ENCODE results near the gene ARID5A.

DNA sequence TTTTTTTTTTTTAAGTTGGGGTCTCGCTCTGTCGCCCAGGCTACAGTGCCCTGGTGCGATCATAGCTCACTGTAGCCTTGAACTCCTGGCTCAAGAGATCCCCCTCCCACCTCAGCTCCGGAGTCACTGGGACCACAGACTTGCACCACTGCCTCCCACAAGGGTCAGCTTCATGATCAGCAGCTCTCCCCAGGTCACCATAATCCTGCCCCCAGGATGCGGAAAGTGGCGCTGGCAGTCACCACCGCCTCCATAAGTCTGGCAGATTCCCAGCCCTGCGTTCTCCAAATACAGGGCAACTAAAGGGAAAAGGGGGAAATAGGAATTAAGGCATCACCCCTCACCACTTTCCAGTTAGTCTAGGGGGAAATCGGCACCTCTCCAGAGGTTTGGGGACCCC is 5.2 kb upstream of the ARID5A start:
- TF ChIP-seq, protein P1, sequence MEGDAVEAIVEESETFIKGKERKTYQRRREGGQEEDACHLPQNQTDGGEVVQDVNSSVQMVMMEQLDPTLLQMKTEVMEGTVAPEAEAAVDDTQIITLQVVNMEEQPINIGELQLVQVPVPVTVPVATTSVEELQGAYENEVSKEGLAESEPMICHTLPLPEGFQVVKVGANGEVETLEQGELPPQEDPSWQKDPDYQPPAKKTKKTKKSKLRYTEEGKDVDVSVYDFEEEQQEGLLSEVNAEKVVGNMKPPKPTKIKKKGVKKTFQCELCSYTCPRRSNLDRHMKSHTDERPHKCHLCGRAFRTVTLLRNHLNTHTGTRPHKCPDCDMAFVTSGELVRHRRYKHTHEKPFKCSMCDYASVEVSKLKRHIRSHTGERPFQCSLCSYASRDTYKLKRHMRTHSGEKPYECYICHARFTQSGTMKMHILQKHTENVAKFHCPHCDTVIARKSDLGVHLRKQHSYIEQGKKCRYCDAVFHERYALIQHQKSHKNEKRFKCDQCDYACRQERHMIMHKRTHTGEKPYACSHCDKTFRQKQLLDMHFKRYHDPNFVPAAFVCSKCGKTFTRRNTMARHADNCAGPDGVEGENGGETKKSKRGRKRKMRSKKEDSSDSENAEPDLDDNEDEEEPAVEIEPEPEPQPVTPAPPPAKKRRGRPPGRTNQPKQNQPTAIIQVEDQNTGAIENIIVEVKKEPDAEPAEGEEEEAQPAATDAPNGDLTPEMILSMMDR (IDR thresholded peaks at IDR 0.05; ENCODE audit: insufficient read depth, low read length) = no peak
- TF ChIP-seq, protein P2, sequence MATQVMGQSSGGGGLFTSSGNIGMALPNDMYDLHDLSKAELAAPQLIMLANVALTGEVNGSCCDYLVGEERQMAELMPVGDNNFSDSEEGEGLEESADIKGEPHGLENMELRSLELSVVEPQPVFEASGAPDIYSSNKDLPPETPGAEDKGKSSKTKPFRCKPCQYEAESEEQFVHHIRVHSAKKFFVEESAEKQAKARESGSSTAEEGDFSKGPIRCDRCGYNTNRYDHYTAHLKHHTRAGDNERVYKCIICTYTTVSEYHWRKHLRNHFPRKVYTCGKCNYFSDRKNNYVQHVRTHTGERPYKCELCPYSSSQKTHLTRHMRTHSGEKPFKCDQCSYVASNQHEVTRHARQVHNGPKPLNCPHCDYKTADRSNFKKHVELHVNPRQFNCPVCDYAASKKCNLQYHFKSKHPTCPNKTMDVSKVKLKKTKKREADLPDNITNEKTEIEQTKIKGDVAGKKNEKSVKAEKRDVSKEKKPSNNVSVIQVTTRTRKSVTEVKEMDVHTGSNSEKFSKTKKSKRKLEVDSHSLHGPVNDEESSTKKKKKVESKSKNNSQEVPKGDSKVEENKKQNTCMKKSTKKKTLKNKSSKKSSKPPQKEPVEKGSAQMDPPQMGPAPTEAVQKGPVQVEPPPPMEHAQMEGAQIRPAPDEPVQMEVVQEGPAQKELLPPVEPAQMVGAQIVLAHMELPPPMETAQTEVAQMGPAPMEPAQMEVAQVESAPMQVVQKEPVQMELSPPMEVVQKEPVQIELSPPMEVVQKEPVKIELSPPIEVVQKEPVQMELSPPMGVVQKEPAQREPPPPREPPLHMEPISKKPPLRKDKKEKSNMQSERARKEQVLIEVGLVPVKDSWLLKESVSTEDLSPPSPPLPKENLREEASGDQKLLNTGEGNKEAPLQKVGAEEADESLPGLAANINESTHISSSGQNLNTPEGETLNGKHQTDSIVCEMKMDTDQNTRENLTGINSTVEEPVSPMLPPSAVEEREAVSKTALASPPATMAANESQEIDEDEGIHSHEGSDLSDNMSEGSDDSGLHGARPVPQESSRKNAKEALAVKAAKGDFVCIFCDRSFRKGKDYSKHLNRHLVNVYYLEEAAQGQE (IDR thresholded peaks at IDR 0.05; ENCODE audit: insufficient replicate concordance, low read depth) = no peak
- TF ChIP-seq POLR2AphosphoS5 (IDR thresholded peaks at IDR 0.05; ENCODE audit: low read depth) = no peak
- TF ChIP-seq SPI1 (IDR thresholded peaks at IDR 0.05; ENCODE audit: borderline replicate concordance, low read depth) = no peak

Measured in HL-60 (cell line).